Endothelial cell of umbilical vein (primary cell): ENCODE data around the gene CLCN2. TPM values are rescaled to one million over a fixed set of nuclear protein-coding genes. Genes with fewer than 3 reads are reported as not detected.

Experiments used
- BruUV-seq: library from RNA; stranded (reverse); fragments of 400-500 nt; replicated peaks from 2 replicates; lab custom pipeline; 2021; lab: Mats Ljungman, UMichigan
- CTCF ChIA-PET: fragments of 300-600, 350-600 bp; sonication (Branson Sonifier 250); formaldehyde crosslinking; loops from one replicate; lab custom pipeline; 2021; ENCODE audit warnings: antibody characterized with exemption, inconsistent platforms; lab: Charles Lee
- POLR2A ChIA-PET: fragments of 300-600, 350-600 bp; sonication (Branson Sonifier 250); formaldehyde crosslinking; loops from one replicate; lab custom pipeline; 2021; ENCODE audit warnings: antibody characterized with exemption, inconsistent platforms; lab: Charles Lee
- DNase-seq: peaks from one replicate; pipeline ENCODE4 v3.0.0-alpha.2; 2011; ENCODE audit warnings: low read depth, low spot score
- FAIRE-seq: peaks from 2 replicates; lab custom pipeline; 2011; peaks lifted over from hg19 to GRCh38; lab: Jason Lieb, UNC
- H2AFZ ChIP-seq: 2 replicates; pipeline ENCODE4 v1.6.0; 2012; ENCODE audit warnings: low read depth, low read length, control low read depth, inconsistent platforms
- H3K27ac ChIP-seq: 2 replicates; pipeline ENCODE4 v1.5.1; 2011; ENCODE audit warnings: low read depth, mild to moderate bottlenecking, control low read depth, low read length, moderate library complexity; ENCODE audit not compliant: insufficient read depth
- H3K27me3 ChIP-seq, 2 experiments: 2 replicates each; pipeline versions ENCODE4 v1.6.0 to v1.6.1; 2011; ENCODE audit warnings: low read length in 2 of 2, mixed read lengths in 1 of 2; ENCODE audit not compliant: control insufficient read depth in 2 of 2, insufficient read depth in 2 of 2
- H3K36me3 ChIP-seq, 2 experiments: 2 replicates in 1 of 2; 3 replicates in 1 of 2; pipeline ENCODE4 v1.5.1; 2011; ENCODE audit warnings: low read length in 2 of 2, mild to moderate bottlenecking in 1 of 2, moderate library complexity in 1 of 2; ENCODE audit not compliant: control insufficient read depth in 2 of 2, insufficient read depth in 2 of 2; ENCODE audit errors: extremely low read depth in 1 of 2
- H3K4me1 ChIP-seq: 3 replicates; pipeline ENCODE4 v1.5.1; 2011; ENCODE audit warnings: mild to moderate bottlenecking, low read length; ENCODE audit not compliant: control insufficient read depth, insufficient read depth; ENCODE audit errors: extremely low read depth
- H3K4me2 ChIP-seq: 2 replicates; pipeline ENCODE4 v1.6.1; 2011; ENCODE audit warnings: low read length, control low read depth, mixed read lengths; ENCODE audit not compliant: insufficient read depth
- H3K4me3 ChIP-seq, 3 experiments: fragments of 200-600 bp in 1 of 3; sonication (generic), shearing (Covaris generic) in 1 of 3; replicated peaks in 1 of 3; 2 replicates each; pipeline ENCODE4 v1.5.1; 2011 to 2016; ENCODE audit warnings: control low read depth in 3 of 3, low read length in 3 of 3, mild to moderate bottlenecking in 2 of 3, inconsistent platforms in 1 of 3, low read depth in 1 of 3, moderate library complexity in 1 of 3; ENCODE audit not compliant: insufficient read depth in 1 of 3
- H3K79me2 ChIP-seq: 2 replicates; pipeline ENCODE4 v1.6.0; 2012; ENCODE audit warnings: low read length, inconsistent platforms; ENCODE audit not compliant: control insufficient read depth, insufficient read depth
- H3K9ac ChIP-seq: replicated peaks from 2 replicates; pipeline ENCODE3; 2011; ENCODE audit warnings: low read length, control low read depth; ENCODE audit not compliant: insufficient read depth; ENCODE audit errors: extremely low read depth
- H3K9me1 ChIP-seq: replicated peaks from 3 replicates; pipeline ENCODE4 v1.6.0; 2011; ENCODE audit warnings: mild to moderate bottlenecking, low read length; ENCODE audit not compliant: control insufficient read depth, insufficient read depth; ENCODE audit errors: extremely low read depth
- H3K9me3 ChIP-seq: replicated peaks from 2 replicates; pipeline ENCODE4 v1.5.1; 2012; ENCODE audit warnings: low read length, inconsistent platforms; ENCODE audit not compliant: control insufficient read depth, insufficient read depth
- H4K20me1 ChIP-seq: replicated peaks from 2 replicates; pipeline ENCODE3; 2011; ENCODE audit warnings: mild to moderate bottlenecking, low read length; ENCODE audit not compliant: control insufficient read depth, insufficient read depth; ENCODE audit errors: extremely low read depth
- CTCF ChIP-seq, 2 donors: IDR thresholded peaks; 1 replicate in 1 of 2; 2 replicates in 1 of 2; pipeline ENCODE4 v1.5.1; 2011; ENCODE audit warnings: low read length in 2 of 2, mild to moderate bottlenecking in 2 of 2, moderate library complexity in 2 of 2, control low read depth in 1 of 2, inconsistent platforms in 1 of 2, low read depth in 1 of 2; ENCODE audit not compliant: insufficient read depth in 1 of 2; ENCODE audit errors: extremely low read depth in 1 of 2
- EZH2 ChIP-seq: IDR thresholded peaks from 2 replicates; pipeline ENCODE4 v1.6.1; 2012; ENCODE audit warnings: borderline replicate concordance, low read depth, mild to moderate bottlenecking, moderate library complexity, low read length, inconsistent platforms; ENCODE audit not compliant: severe bottlenecking
- FOS ChIP-seq: IDR thresholded peaks from 2 replicates; pipeline ENCODE4 v1.6.1; 2011; ENCODE audit warnings: mild to moderate bottlenecking, low read length, moderate library complexity, borderline replicate concordance; ENCODE audit not compliant: insufficient read depth
- GATA2 ChIP-seq: IDR thresholded peaks from 2 replicates; pipeline ENCODE4 v1.7.0; 2011; ENCODE audit warnings: low read depth, mild to moderate bottlenecking, moderate library complexity, mixed read lengths, low read length; ENCODE audit not compliant: insufficient read length, insufficient read depth
- JUN ChIP-seq: IDR thresholded peaks from 2 replicates; pipeline ENCODE4 v1.6.1; 2011; ENCODE audit warnings: borderline replicate concordance, low read depth; ENCODE audit not compliant: insufficient read length, insufficient read depth
- MAX ChIP-seq: IDR thresholded peaks from 2 replicates; pipeline ENCODE4 v1.6.1; 2011; ENCODE audit not compliant: insufficient read depth, insufficient read length
- MYC ChIP-seq: IDR thresholded peaks from one replicate; pipeline ENCODE4 v1.6.1; 2011; ENCODE audit warnings: mild to moderate bottlenecking, low read depth, low read length
- POLR2A ChIP-seq: IDR thresholded peaks from 2 replicates; pipeline ENCODE4 v1.6.1; 2012; ENCODE audit warnings: low read depth, mild to moderate bottlenecking, control low read depth, low read length
- POLR2AphosphoS5 ChIP-seq: IDR thresholded peaks from 2 replicates; pipeline ENCODE4 v1.6.1; 2012; ENCODE audit warnings: low read depth, mild to moderate bottlenecking, control low read depth, low read length, moderate library complexity; ENCODE audit not compliant: insufficient read depth
- dilution Hi-C: fragments of 300-500 bp; cut with MboI; formaldehyde crosslinking; loops from one replicate; pipeline ENCODE4 v1.15.0; 2019; ENCODE audit warnings: low sequenced_read_pairs; ENCODE audit not compliant: extremely low pct_ligation_motif_present
- intact Hi-C: fragments of 100-400 bp; cut with micrococcal nuclease; formaldehyde crosslinking; loops from one replicate; pipeline ENCODE4 v1.10.0; 2022
- polyA plus RNA-seq, 4 experiments: library from polyadenylated mRNA; depleted of rRNA in 3 of 4; stranded (reverse) in 3 of 4; unstranded in 1 of 4; fragments of >200 nt; gene quantifications; 2 replicates each; pipeline versions ENCODE4 v1.2.1 to v1.2.3, GENCODE V29; 2011 to 2012; ENCODE audit warnings: missing spikeins in 1 of 4
- total RNA-seq: library from RNA; stranded (reverse); gene quantifications from 2 replicates; pipeline ENCODE4 v1.2.3, GENCODE V29; 2021

Gene CLCN2
- total and polyA plus RNA-seq, 2 donors (not counting 3 experiments of a cell fraction or from before 2014, with no cell fraction given): 3.5 to 6.5 TPM

- H3K9ac ChIP-seq: no peak overlapping the region
- H3K4me1 ChIP-seq: no peaks in the 10 kb centered on the region
- no peaks in the 10 kb centered on the region for H3K79me2 ChIP-seq
- no peaks in the 10 kb centered on the region for H3K9me3 ChIP-seq
- ChIA-PET CTCF (interaction anchor here (1.0 to 1.2 kb wide), 2 partner anchors 38 to 58 kb away, joined by 3 to 4 read pairs; no protein-coding TSS in a partner anchor), POLR2A (no interaction called here)
- no peak overlapping the region for H3K4me2 ChIP-seq
- DNase-seq (no peak), FAIRE-seq (no peak)
- dilution Hi-C loops: no loop called here
- no peaks in the 10 kb centered on the region for H3K36me3 ChIP-seq
- no peak overlapping the region for H3K27ac ChIP-seq
- H3K9me1 ChIP-seq: no peaks in the 10 kb centered on the region
- intact Hi-C loops: no loop called here
- no peak overlapping the region for H2AFZ ChIP-seq
- H3K27me3 ChIP-seq: peaks cover 0 to 2% of the 10 kb centered on the region in 2 experiments
- TF ChIP-seq MYC (no peak), JUN (no peak), GATA2 (no peak), POLR2A (no peak), MAX (no peak), FOS (no peak), EZH2 (no peak), CTCF (IDR thresholded peaks at IDR 0.05; ENCODE audit: extremely low read depth in 1 of 2, insufficient read depth in 1 of 2, low read depth in 1 of 2, low read length in 2 of 2) (no peak), POLR2AphosphoS5 (no peak)
- no TSS peak for BruUV-seq
- no peaks in the 10 kb centered on the region for H4K20me1 ChIP-seq
- no peak overlapping the region for H3K4me3 ChIP-seq
Observed at GRCh38 chr3:184409946-184410500, 48.6 kb upstream of the CLCN2 start.
